ENCODE results near the gene SLC25A47. TPM values are rescaled to one million over a fixed set of nuclear protein-coding genes. Genes with fewer than 3 reads are reported as not detected.
A peak's percentile ranks its signal among the peaks of the same experiment; 100 is the strongest.

The SLC25A47 gene
- total RNA-seq, 4 donors from 2014 or later: not detected

DNA sequence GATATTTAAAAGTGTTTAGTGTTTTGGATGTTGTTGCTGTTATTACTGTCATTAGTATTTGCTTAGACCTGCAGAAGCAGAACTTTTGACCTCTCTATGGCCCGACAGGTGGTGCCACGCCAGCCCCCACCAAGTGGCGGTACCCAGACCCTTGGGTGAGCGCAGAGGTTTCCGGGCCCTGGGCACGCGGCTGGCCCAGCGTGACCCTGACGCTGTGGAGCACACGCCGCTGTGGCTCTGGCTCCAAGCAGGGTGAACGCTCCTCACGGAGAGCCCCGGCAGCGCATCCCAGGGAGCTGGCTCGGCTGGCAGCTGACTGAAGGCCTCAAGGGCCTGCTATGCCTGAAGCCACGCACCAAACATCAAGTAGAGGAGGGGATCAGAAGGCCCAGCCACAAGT, 22.6 kb downstream of the SLC25A47 start:
- no peak overlapping the region for H3K4me3 ChIP-seq (ENCODE audit: low read depth, poor library complexity, severe bottlenecking)
- DNase-seq (ENCODE audit: low spot score in 2 of 2): peak in 1 of 2 donors; percentile 67
- TF ChIP-seq, protein P1, sequence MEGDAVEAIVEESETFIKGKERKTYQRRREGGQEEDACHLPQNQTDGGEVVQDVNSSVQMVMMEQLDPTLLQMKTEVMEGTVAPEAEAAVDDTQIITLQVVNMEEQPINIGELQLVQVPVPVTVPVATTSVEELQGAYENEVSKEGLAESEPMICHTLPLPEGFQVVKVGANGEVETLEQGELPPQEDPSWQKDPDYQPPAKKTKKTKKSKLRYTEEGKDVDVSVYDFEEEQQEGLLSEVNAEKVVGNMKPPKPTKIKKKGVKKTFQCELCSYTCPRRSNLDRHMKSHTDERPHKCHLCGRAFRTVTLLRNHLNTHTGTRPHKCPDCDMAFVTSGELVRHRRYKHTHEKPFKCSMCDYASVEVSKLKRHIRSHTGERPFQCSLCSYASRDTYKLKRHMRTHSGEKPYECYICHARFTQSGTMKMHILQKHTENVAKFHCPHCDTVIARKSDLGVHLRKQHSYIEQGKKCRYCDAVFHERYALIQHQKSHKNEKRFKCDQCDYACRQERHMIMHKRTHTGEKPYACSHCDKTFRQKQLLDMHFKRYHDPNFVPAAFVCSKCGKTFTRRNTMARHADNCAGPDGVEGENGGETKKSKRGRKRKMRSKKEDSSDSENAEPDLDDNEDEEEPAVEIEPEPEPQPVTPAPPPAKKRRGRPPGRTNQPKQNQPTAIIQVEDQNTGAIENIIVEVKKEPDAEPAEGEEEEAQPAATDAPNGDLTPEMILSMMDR (IDR thresholded peaks at IDR 0.05): no peak
- no peak for TF ChIP-seq POLR2A (IDR thresholded peaks at IDR 0.05)
- WGBS, 2 donors: 94 to 95% methylated on average over 17 of the region's 17 CpGs
- intact Hi-C loops (cut with DNase I; ENCODE audit: low total_unique reads): no loop called here

DNA sequence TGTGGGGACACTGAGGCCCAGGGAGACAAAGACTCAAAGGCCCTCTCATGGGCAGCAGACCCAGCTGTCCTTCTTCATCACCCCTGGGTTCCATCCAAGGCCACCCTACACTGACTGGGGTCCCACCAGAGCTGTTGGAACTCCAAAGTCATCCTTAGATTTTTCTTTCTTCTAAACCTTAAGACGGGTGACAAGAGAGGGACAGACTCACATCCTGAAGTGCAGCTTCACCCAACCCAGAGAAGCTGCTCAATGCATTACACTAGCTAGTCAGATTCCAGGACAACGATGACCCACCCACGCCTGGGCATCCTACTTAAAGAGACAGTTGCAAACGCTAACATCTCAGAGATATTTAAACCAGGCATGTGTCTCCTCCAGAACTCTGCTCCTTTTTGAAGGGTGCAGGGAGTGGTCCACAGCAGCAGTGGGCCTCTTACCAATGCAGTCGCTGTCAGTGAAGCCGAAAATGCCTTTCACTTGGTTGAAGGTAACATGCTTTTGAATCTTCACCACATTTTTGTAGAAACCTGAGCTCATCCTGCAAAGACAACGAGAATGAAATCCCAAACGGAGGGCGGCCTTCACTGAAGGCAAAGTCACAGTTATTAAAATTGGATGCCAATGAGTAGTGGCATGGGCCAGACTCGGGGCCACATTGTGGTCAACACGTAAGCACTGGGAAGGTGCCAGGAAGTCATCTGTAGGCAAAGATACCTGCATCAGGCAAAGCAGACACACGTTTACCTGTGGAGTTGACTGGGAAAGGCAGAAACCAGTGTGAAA, 23.4 kb downstream of the SLC25A47 start:
- TF ChIP-seq POLR2A (IDR thresholded peaks at IDR 0.05): no peak
- TF ChIP-seq, protein P1 (IDR thresholded peaks at IDR 0.05): no peak
- 92 to 95% methylated on average over 12 of the region's 12 CpGs for WGBS, 2 donors
- no peak overlapping the region for H3K4me3 ChIP-seq (ENCODE audit: low read depth, poor library complexity, severe bottlenecking)
- intact Hi-C loops (cut with DNase I; ENCODE audit: low total_unique reads): no loop called here
- peak in 1 of 2 donors; percentile 76 for DNase-seq (ENCODE audit: low spot score in 2 of 2)

DNA sequence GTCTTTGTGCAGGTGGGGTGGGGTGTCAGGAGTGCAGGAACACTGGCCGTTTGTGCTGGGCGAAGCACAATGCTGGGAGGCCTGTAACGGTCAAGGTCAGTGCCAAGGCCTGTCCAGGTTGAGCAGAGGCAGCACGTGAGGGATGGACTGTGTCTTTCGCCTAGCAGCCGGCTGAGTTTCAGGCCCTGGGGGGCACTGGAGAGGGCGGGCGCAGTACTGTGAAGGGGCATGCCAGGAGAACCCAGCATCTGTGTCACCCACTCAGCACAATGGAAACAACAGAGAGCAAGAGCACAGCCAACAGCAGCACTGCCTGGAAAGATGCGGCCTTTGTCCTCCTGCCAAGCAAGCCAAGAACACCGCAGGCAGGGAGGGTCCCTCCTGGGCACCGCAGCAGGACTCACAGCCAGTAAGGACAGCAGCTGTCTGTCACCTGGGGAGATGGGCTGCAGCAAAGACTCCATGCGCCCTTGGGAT, 25.2 kb downstream of the SLC25A47 start:
- intact Hi-C loops (cut with DNase I; ENCODE audit: low total_unique reads): no loop called here
- peak in 1 of 2 donors; percentile 70 for DNase-seq (ENCODE audit: low spot score in 2 of 2)
- no peak overlapping the region for H3K4me3 ChIP-seq (ENCODE audit: low read depth, poor library complexity, severe bottlenecking)
- 90 to 93% methylated on average over 11 to 12 of the region's 12 CpGs for WGBS, 2 donors
- TF ChIP-seq POLR2A (IDR thresholded peaks at IDR 0.05): no peak
- TF ChIP-seq, protein P1 (IDR thresholded peaks at IDR 0.05): no peak

DNA sequence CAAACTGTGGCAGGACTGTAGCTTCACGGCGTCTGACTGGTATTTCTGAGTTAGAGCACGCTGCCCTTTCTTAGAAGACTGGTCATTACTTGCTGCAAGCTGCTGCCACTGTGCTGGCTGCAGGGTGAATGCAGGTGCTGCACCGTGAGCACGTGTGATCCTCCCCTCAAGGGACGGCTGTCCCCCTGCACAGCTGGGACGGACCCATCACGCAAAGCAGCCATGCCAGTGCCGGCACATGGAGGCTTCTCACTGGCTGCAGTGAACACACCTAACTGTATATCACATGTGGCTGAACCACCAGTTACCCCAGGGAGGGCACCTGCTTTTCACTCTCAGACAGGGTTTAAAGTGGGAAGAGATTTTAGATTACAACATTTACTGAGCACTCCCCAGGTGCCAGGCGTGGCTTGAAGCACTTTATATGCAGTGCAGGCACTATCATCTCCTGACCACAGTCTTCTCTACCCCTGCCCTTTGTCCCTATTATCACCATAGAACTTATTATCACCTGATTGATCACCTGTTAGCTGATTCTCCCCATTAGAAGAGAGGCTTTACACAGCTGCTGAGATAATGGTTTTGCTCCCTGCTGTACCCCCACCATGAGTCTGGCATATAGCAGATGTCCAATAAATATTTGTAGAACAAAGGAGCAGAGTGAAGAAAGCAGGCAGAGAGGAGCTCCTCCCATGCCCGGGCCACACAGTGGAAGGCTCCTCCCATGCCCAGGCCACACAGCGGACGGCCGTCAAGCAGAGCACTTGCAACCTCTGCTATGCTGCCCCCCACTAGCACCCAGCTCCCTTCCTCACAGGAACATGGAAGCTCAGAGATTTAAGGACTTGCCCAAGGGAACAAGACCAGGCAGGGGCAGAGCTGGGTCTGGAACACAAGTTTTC, 25.9 kb downstream of the SLC25A47 start:
- H3K4me3 ChIP-seq (ENCODE audit: low read depth, poor library complexity, severe bottlenecking): no peak overlapping the region
- intact Hi-C loops (cut with DNase I; ENCODE audit: low total_unique reads): no loop called here
- TF ChIP-seq POLR2A (IDR thresholded peaks at IDR 0.05): no peak
- TF ChIP-seq, protein P1 (IDR thresholded peaks at IDR 0.05): no peak
- DNase-seq (ENCODE audit: low spot score in 2 of 2): peak in 1 of 2 donors; percentile 76
- WGBS, 2 donors: 85 to 94% methylated on average over 9 to 14 of the region's 14 CpGs

DNA sequence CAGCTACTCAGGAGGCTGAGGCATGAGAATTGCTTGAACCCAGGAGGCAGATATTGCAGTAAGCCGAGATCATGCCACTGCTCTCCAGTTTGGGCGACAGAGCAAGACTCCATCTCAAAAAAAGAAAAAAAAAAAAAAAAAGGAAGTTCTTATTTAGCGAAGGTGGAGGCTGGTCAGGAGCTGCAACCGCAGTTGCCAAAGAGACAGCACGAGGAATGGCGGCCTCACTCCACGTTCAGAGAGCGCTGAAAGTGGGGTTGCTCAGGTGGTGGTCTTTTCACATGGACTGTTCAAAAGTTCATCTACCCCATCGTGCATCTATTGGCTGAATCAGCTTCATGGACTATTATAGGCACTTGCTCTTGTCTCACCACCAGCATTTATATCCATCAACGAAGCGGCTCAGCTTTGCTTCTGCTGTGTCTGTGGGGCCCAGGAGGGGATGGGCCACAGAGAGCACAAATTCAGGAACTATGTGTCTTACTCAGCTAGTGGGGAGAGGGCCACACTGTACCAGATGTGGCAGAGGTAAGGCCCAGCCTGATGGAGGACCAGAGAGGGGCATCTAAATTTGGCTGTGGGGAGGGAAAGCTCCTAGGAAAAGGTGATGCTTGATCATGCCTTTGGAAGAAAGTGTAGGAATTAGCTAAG, 27.3 kb downstream of the SLC25A47 start:
- DNase-seq (ENCODE audit: low spot score in 2 of 2): peak in 1 of 2 donors; percentile 34
- H3K4me3 ChIP-seq (ENCODE audit: low read depth, poor library complexity, severe bottlenecking): no peak overlapping the region
- intact Hi-C loops (cut with DNase I; ENCODE audit: low total_unique reads): no loop called here
- TF ChIP-seq, protein P1 (IDR thresholded peaks at IDR 0.05): no peak
- no peak for TF ChIP-seq POLR2A (IDR thresholded peaks at IDR 0.05)
- 86 to 92% methylated on average over 11 of the region's 11 CpGs for WGBS, 2 donors
